Stimulated activated CD8-positive, alpha-beta memory T cell treated with anti-CD3 and anti-CD28 coated beads, Interleukin-2, amount 100 ng/mL, for 48 hours (primary cell): ENCODE data around the gene COL13A1.

Experiments used
- DNase-seq, 2 donors: peaks; one replicate each; pipeline ENCODE4 v3.0.0-alpha.2; 2020; ENCODE audit warnings: low read depth in 2 of 2

COL13A1 gene

GRCh38 chr10:69866688-69867461 lies 65.2 kb downstream of the COL13A1 start:
- no peak for DNase-seq

DNA sequence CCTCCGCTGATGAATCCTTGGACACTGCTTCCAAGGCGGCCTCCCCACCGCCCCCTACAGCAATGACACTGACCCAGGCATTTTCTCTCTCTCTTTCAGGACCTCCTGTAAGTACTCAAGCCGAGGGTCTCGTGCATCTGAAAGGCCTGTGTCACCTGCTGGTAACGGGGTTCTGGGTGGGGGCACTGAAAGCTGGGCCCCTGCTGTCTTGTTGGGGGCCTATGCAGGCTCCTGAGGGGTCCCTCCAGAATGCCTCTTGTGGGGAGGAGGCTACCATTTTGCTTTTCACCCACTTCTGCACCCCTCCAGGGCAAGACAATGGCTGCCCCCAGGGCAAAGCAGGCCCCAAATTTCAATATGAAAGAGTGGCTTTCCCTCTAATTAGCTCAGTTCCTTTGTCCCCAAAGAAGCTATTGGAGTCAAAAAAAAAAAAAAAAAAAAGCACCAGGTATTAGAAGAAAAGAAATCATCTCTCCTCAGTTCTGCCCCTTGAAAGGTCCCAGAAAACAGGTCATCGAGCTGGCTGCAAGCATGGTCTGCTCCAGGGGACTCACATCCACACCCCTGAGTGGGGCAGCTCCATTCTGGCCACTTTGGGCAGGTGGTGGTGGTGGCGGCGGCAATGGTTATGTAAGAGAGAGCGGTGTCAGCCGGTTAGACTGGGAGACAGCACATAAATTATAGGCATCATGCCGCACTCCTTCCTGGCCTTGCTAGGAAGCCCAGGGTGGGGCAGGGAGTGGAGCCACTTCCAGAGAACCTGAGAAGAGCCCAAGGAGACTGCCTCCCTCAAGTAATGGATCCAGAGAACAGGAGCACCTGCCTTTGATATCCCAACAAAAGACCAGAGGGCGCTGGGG lies 66.2 kb downstream of the COL13A1 start:
- no peak for DNase-seq

GRCh38 chr10:69868821-69869220 lies 67.1 kb downstream of the COL13A1 start:
- DNase-seq = no peak

DNA sequence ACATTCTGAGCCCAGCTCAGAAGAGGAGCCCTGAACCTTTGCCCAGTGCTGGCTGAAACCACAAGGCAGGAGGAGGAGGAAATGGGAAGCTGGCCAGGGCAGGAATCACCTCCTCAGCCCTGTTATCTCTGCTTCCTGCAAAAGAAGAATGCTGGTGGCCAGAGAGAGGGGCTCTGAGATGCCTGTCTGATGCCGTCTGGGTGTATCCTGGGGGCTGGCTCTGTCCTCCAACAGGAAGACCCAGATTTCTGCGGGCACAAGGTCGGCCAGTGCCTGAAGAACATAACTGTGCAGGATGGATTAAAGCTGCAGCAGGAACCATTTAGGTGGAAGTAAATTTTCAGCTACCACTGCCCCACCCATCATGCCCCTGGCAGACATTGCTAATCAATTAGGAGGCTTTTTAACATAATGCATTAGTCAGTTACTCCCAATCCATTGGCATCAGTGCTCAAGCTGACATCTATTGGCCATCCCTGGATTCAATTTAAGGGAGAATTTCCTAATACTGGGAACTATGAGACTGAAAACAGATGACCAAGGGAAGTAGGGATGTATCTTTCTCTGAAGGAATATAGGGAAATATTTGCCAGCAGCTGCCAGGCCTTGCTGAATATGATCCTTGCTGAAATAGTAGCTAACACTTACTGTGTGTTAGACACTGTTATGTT lies 67.7 kb downstream of the COL13A1 start:
- no peak for DNase-seq

DNA sequence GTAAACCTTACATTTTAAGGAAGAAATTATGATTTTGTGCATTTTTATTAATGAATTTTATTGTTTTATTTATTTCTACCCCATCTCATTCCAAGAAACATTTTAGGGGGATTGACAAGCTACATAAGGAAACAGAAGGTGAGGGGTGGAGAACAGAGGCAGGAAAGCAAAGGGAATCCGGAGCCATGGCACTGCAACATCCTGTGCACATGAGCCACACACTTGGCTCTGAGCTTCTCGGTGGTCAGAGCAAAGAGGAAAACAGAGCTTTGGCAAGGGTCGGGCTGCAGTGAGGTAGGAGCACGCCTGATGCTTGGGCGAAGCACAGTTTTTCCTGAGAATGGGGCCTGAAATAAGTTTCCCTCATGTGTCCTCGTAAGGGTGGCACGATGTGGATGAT lies 68.9 kb downstream of the COL13A1 start:
- DNase-seq = no peak

GRCh38 chr10:69871074-69871473 lies 69.4 kb downstream of the COL13A1 start:
- no peak for DNase-seq

DNA sequence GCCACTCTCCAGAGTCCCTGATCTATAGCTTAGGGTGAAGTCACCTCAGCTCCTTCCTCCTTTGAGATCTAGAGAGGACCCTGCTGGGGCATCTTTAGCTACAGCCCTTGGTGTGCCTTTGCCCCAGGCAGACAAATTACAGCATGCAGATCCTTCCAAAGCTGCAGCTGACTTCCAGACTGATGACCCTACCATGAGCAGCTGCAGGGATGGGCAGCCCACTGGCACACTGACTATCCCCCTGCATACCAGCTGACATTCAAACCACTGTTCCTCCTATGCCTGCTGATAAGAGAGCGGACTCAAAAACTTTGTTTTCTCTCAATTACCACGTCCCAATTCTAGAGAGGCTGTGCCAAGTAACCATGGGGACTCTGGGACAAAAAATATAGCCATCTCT lies 70.6 kb downstream of the COL13A1 start:
- DNase-seq = no peak

- DNase-seq = no peak
Observed at GRCh38 chr10:69873135-69873639, 71.5 kb downstream of the COL13A1 start.

DNA sequence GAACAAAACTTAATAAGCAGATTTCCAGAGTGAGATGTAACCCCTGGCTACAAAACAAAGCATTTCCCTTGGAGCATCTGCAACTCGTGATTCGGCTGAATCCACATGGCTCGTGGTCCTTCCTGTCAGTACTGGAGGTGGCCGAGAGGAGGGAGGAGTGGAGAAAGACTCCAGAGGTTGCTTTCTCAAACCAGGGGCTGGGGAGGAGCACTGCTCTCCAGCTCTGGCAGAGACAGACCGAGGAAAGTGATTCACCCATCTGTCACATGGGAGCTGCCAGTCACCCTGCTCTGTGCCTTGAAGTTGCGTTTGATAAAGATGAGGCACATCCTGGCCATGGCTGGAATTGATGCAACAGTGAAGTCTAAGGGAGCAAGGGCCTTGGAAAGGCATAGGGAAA lies 72.7 kb downstream of the COL13A1 start:
- DNase-seq = no peak

- DNase-seq = no peak
Observed at GRCh38 chr10:69875856-69876255, 74.2 kb downstream of the COL13A1 start.

DNA sequence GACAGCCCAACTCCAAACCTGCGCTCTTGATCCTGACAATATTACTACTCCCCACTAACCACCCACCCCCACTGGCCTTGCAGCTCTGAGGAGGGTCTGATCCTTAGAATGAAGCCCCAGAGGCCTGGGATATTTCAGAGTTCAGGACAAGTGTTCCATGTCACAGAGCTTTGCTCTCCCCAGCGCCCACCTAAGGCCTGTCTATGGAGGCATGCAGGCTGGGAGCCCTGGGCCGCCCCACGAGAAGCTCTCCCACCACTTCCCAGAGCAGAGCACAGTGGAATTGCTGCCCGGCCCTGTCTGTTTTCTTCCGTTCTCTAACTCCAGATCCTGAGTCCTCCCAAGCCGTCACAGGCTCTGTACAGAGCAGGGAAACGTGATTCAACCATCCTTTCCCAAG lies 74.6 kb downstream of the COL13A1 start:
- no peak for DNase-seq

DNA sequence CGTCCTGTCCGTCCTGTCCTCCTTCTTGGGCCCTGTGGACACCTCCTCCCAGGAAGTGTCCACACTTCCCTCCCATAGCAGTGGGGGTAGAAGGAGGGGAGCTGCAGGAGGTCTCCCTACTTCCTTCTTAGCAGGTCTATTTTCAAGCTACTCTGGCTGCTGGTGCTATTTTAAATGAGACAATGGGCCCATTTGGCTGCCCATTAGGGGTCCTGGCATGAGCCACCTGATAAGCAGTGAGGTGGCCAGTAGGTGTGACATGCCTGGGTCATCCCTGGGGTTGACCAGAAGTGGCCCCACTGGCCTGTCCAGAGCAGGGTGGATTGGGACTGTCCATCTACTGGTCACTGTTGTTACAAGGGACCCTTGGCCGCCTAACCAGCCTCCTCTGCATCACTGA lies 75.2 kb downstream of the COL13A1 start:
- DNase-seq = no peak

- DNase-seq = no peak
Observed at GRCh38 chr10:69878038-69878437, 76.3 kb downstream of the COL13A1 start.

- DNase-seq = no peak
Observed at GRCh38 chr10:69878951-69879350, 77.2 kb downstream of the COL13A1 start.

DNA sequence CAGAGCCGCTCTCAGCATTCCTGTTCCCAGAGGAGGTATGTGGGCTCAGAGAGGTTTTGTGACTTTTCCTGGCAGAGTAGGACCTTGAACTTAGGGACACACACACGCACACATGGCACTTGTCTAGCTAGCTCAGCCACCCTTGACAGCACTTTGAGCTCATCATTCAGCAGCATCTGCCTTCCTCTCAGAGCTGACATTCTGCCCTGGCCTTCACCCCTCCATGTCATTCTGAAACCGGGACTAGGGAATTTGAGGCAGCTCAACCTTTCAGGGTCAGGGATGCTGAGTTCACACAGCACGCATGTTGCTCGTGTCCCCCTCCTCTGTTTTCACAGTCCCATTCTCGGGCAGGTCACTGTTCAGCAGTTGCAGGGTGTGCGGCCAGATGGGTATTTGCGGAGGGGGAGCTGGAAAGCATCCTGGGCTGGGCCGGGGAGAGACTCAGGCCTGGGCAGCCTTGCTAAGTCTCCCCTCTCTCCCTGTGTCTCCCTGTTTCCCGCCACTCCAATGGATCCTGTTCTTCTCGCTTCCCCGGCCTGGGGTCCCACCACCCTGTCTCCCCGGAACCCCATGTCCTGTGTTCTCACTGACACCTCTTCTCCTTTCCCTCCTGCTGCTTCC lies 78.0 kb downstream of the COL13A1 start:
- no peak for DNase-seq

- DNase-seq = no peak
Observed at GRCh38 chr10:69880301-69881081, 78.8 kb downstream of the COL13A1 start.

- no peak for DNase-seq
Observed at GRCh38 chr10:69881202-69881601, 79.5 kb downstream of the COL13A1 start.

DNA sequence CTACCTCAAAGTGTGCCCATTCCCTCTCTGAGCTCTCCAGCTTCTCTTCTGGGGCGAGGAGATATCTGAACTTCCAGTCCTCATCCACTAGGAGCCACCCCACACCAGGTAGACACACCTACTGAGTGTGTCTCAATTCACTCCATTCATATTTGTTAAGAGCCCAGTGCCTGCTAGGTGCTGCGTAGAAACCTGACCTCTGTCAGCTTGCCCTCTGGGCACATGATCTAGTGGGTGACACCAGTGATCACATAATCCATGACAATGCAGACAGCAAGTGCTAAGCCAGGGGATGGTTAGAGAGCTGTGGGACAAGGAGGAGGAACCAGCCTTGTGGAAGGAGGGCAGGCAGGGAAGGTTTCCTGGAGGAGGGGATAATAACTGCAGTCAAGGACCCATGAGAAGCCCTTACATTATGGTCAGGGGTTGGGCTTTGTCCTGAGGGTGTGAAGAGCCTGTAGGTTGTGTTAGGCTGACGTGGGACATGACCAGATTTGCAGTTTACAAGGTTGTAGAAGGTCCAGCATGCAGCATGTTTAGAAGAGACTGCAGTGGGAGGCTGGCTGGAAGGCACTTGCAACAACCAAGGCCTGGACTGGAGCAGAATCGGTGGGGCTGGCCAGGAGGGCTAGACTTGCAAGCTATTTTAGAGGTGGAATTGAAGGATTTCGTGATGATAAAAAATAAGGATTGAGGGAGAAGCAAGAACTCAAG lies 81.8 kb downstream of the COL13A1 start:
- no peak for DNase-seq

GRCh38 chr10:69884024-69884367 lies 82.3 kb downstream of the COL13A1 start:
- DNase-seq = no peak

GRCh38 chr10:69884686-69885085 lies 83.0 kb downstream of the COL13A1 start:
- DNase-seq = no peak
